Measurements from ENCODE around the gene CD82.
A peak's percentile ranks its signal among the peaks of the same experiment; 100 is the strongest.

Gene CD82

DNA sequence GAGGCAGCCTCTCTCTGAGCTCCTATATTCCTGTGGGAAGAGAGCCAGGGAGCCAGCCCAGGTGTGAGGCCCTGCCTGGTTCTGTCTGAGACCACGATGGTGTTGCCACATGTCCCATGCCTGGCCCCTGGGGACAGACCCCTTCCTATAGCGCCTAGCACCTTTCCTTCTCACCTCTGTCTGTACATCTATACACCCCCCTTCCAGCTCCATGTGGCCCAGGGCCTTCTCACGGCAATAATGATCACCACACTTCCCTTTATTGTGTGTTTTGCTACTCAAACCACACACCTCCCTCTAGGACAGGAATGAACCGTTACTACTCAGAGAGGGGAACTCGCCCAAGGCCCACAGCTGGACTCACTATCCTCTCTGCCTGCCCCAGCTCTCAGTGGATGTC is 12.8 kb downstream of the CD82 start:
- DNase-seq, result no peak

GRCh38 chr11:44579302-44579761 is 13.9 kb downstream of the CD82 start:
- no peak for DNase-seq

DNA sequence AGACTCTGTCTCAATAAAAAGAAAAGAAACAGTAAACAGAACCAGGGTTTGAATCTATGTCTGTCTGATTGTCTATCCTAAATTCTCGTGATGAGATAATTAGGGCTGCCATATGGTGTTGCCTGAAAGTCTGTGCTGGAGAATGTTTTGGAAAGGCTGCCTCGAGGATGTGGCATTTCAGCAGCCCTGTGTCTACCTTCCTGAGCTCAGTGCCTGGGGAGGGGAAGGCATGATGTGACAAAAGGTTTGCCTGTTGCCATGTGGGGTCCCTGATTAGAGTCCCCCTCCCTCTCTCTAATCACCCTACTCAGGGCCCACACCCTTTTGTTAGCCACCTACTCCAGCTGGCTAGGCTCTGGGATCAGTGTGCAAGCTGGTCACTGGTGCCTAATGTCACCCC is 15.2 kb downstream of the CD82 start:
- DNase-seq, result no peak

DNA sequence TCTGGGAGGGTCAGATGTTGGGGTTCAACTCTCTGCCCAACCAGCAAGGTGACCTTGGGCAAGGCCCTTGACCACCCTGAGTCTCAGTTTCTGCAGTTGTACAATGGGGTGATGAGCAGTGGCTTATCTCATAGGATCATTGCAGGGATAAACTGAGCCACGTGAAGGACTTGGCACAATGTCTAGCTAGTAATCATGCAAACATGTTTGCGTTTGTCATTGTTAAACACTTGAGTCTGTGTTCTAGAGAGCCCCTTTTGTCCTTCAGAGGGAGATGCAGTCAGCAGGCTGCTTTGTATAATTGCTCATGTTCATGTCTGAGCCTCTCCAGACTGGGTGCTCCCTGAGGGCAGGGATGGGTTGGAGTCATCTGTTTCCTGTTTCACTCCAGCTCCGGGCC is 15.8 kb downstream of the CD82 start:
- no peak for DNase-seq

DNA sequence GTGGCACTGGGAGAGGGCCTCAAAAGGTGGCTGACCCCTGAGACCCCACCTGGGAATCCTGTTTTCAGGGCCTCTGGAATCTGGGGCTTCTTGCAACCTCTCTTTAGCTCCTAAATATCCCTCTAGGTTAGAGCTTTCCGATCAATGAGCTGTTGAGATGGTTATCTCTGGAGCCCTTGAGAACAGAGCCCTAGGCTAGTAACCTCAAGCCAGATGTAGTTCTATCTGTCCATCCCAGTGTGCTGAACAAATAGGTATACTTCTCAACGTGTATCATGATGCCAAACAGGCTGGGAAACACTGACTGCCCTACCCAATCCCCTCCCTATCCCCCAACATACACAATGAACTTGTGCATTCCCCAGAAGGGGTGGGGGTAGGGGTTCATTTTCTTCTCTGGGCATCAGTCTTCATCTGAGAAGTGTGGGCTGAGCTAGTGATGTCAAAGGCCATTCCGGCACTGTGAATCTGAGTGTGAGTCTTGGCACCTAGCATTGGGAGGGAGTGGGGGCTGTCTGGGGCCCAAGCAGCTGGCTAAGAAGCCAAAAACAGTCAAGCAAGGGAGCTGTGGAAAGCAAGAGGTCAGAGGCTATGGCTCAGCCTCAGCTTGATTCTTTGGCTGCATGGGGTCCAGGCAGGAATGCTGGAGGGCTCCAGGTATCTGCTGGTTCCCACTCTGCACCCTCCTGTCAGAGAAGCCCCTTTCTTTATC is 17.3 kb downstream of the CD82 start:
- DNase-seq, result no peak

DNA sequence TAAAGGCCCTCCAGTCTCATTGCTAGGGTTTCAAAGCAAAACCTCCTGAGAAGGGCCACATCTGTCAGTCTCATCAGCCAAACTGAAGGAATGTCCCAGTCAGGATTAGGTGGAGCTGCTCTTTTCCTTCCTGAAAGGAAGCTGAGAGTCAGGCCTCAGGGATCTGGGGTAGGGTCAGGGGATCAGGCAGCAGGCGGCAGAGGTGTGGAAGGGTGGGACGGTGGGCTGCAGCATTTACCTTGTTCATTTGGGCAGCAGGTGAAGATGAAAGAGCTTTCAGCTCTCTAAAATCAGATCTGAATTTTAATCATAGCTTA is 17.8 kb downstream of the CD82 start:
- DNase-seq, result no peak

DNA sequence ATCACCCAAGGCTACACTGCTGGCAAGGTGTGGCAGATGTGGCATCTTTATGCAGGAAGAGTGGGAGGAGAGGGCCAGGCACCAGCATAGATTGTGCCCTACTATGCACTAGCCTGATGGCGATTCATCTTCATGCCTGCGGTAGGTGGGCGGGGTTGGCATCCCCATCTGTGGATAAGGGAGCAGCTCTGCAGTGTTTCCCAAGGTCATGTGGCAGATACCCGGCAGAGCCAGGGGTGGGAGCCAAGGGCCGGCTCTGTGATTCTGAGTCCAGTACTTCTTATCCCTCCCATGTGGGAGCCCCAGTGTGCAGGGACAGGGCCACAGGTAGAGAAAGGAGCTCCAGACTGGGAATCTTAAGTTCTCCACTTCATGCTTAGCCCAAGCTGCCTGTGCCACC is 20.0 kb downstream of the CD82 start:
- no peak for DNase-seq

- DNase-seq, result no peak
These were observed 23.8 kb downstream of the CD82 start for GRCh38 chr11:44589301-44589700.

GRCh38 chr11:44590769-44591168 is 25.3 kb downstream of the CD82 start:
- no peak for DNase-seq

DNA sequence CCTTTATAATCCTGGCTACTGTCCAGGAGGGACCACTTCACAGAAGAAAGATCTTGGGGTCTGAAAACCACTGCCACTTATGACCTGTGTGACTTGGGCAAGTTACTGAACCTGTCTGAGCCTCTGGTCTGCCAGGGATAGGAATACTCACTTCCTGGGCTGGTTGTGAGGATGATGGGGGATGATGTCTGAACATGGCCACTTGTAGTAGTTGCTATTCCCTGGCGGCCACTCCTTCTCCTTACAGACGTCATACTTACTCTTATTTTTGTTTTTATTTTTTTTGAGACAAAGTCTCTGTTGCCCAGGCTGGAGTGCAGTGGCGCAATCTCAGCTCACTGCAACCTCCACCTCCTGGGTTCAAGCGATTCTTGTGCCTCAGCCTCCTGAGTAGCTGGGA is 26.1 kb downstream of the CD82 start:
- no peak for DNase-seq

GRCh38 chr11:44592125-44592940 is 26.9 kb downstream of the CD82 start:
- no peak for DNase-seq

DNA sequence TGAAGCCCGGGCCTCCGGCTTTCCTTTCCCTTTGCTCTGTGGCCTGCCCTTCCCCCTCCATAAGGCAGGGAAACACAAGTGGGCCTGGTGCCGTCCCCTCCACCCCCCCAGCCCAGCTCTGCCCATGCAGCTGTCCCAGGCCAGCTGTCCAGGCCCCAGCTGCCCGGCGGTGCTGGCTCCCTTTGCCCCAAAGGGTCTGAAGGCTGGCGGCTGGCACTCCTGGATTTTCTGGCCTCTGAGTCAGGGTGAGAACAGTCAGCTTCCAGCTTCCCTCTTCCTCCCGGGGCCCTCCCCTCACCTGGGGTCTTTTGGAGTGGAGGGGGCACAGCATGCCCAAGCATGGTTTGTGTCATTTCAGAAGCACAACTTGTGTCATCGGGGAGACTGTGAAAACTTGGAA is 27.8 kb downstream of the CD82 start:
- no peak for DNase-seq

GRCh38 chr11:44595006-44595405 is 29.5 kb downstream of the CD82 start:
- no peak for DNase-seq

GRCh38 chr11:44595964-44596381 is 30.5 kb downstream of the CD82 start:
- DNase-seq, result no peak

- peak; percentile 66 for DNase-seq
These were observed 31.2 kb downstream of the CD82 start for GRCh38 chr11:44596525-44597276.

DNA sequence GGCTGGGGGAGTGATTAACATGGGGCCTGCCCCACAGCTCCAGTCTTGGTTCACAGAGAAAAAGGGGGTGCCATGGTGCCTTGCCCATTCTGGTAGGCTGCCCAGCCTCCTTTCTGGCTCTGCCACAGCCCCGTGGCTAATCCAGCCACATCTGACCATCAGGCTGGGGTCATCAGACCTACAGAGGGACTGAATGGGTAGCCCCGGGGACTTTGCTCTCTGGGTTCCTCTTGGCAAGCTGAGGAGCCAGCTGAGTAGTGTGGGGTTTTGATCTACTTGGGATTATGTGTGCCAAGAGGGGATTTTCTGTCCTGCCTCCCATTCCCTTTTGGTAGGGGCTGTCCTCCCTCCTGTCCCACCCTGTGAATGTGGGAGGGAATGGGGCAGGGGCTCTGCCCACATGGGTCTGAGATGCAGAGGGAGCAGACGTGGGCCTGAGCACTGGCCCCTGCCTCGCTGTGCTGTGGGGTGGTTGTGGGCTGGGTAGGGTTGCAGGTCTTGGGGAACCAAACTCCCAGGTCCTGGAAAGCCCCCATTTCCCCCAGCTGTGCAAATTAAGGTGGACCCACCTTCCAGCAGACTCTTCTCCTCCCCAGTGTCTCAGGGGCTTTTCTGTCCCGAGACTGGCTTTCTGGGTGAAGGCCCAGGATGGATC is 32.0 kb downstream of the CD82 start:
- no peak for DNase-seq

GRCh38 chr11:44598831-44599230 is 33.4 kb downstream of the CD82 start:
- no peak for DNase-seq

- no peak for DNase-seq
These were observed 34.8 kb downstream of the CD82 start for GRCh38 chr11:44600261-44600660.

GRCh38 chr11:44600839-44601383 is 35.4 kb downstream of the CD82 start:
- no peak for DNase-seq

GRCh38 chr11:44601471-44602370 is 36.3 kb downstream of the CD82 start:
- no peak for DNase-seq

- DNase-seq, result no peak
These were observed 37.4 kb downstream of the CD82 start for GRCh38 chr11:44602891-44603310.

- no peak for DNase-seq
These were observed 38.7 kb downstream of the CD82 start for GRCh38 chr11:44604171-44604581.

All from effector CD4-positive, alpha-beta T cell (primary cell).